ENCODE results near the gene FOXE3. TPM values are rescaled to one million over a fixed set of nuclear protein-coding genes. Genes with fewer than 3 reads are reported as not detected.
"Not testable (repeated sequence)": the region's sequence is repeated elsewhere in the genome, so short reads cannot be mapped to it uniquely, and the experiment has no call there.

FOXE3 gene
- total and polyA plus RNA-seq, 2 donors, result 0.05 to 0.39 TPM

- peaks cover 68 to 94% of the 10 kb centered on the region in 2 donors for H3K27me3 ChIP-seq (ENCODE audit: control insufficient read depth in 2 of 2, insufficient read depth in 1 of 2, low read length in 1 of 2)
- H3K4me1 ChIP-seq (ENCODE audit: control insufficient read depth in 2 of 2, insufficient read depth in 2 of 2, low read length in 2 of 2), result peaks cover 0 to 15% of the 10 kb centered on the region in 2 donors
- no peak overlapping the region for H3K27ac ChIP-seq (ENCODE audit: low read depth in 1 of 2, low read length in 1 of 2)
- no peaks in the 10 kb centered on the region for H3K36me3 ChIP-seq (ENCODE audit: control insufficient read depth in 2 of 2, insufficient read depth in 2 of 2, low read length in 1 of 2)
- H3K9me3 ChIP-seq (ENCODE audit: control insufficient read depth in 2 of 2, insufficient read depth in 1 of 2, low read length in 1 of 2), result peaks cover 4 to 5% of the 10 kb centered on the region in 2 donors
- DNase-seq (ENCODE audit: low read depth in 6 of 9, low spot score in 9 of 9), result no peak
- no peak overlapping the region for H3K4me3 ChIP-seq (ENCODE audit: low read length in 2 of 2)
- 25% methylated on average over 4 of the region's 4 CpGs for WGBS
Observed at GRCh38 chr1:47448462-47449222, 32.6 kb downstream of the FOXE3 start.

GRCh38 chr1:47449822-47450552, 33.9 kb downstream of the FOXE3 start:
- 14% methylated on average over 36 of the region's 36 CpGs for WGBS
- H3K4me1 ChIP-seq (ENCODE audit: control insufficient read depth in 2 of 2, insufficient read depth in 2 of 2, low read length in 2 of 2), result peaks cover 0 to 7% of the 10 kb centered on the region in 2 donors
- H3K36me3 ChIP-seq (ENCODE audit: control insufficient read depth in 2 of 2, insufficient read depth in 2 of 2, low read length in 1 of 2), result no peaks in the 10 kb centered on the region
- no peak for DNase-seq (ENCODE audit: low read depth in 6 of 9, low spot score in 9 of 9)
- peaks cover 55 to 81% of the 10 kb centered on the region in 2 donors for H3K27me3 ChIP-seq (ENCODE audit: control insufficient read depth in 2 of 2, insufficient read depth in 1 of 2, low read length in 1 of 2)
- H3K9me3 ChIP-seq (ENCODE audit: control insufficient read depth in 2 of 2, insufficient read depth in 1 of 2, low read length in 1 of 2), result peaks cover 2 to 3% of the 10 kb centered on the region in 2 donors
- no peak overlapping the region for H3K4me3 ChIP-seq (ENCODE audit: low read length in 2 of 2)
- H3K27ac ChIP-seq (ENCODE audit: low read depth in 1 of 2, low read length in 1 of 2), result no peak overlapping the region

- peaks cover 0 to 1% of the 10 kb centered on the region in 2 donors for H3K9me3 ChIP-seq (ENCODE audit: control insufficient read depth in 2 of 2, insufficient read depth in 1 of 2, low read length in 1 of 2)
- H3K27ac ChIP-seq (ENCODE audit: low read depth in 1 of 2, low read length in 1 of 2), result no peak overlapping the region
- H3K4me1 ChIP-seq (ENCODE audit: control insufficient read depth in 2 of 2, insufficient read depth in 2 of 2, low read length in 2 of 2), result peaks cover 0 to 4% of the 10 kb centered on the region in 2 donors
- no peak overlapping the region for H3K4me3 ChIP-seq (ENCODE audit: low read length in 2 of 2)
- no peak for DNase-seq (ENCODE audit: low read depth in 6 of 9, low spot score in 9 of 9)
- WGBS, result 53% methylated on average over 4 of the region's 4 CpGs
- H3K36me3 ChIP-seq (ENCODE audit: control insufficient read depth in 2 of 2, insufficient read depth in 2 of 2, low read length in 1 of 2), result no peaks in the 10 kb centered on the region
- peaks cover 49 to 75% of the 10 kb centered on the region in 2 donors for H3K27me3 ChIP-seq (ENCODE audit: control insufficient read depth in 2 of 2, insufficient read depth in 1 of 2, low read length in 1 of 2)
Observed at GRCh38 chr1:47450606-47451005, 34.5 kb downstream of the FOXE3 start.

GRCh38 chr1:47452426-47452825, 36.3 kb downstream of the FOXE3 start:
- Histone ChIP-seq H3K27me3 (ENCODE audit: control insufficient read depth in 2 of 2, insufficient read depth in 1 of 2, low read length in 1 of 2) (peaks cover 32 to 61% of the 10 kb centered on the region in 2 donors), H3K36me3 (ENCODE audit: control insufficient read depth in 2 of 2, insufficient read depth in 2 of 2, low read length in 1 of 2) (no peaks in the 10 kb centered on the region)

GRCh38 chr1:47453910-47454309, 37.8 kb downstream of the FOXE3 start:
- DNase-seq (ENCODE audit: low read depth in 6 of 9, low spot score in 9 of 9); H3K4me3 ChIP-seq (ENCODE audit: low read length in 2 of 2); H3K9me3 ChIP-seq (ENCODE audit: control insufficient read depth in 2 of 2, insufficient read depth in 1 of 2, low read length in 1 of 2); H3K36me3 ChIP-seq (ENCODE audit: control insufficient read depth in 2 of 2, insufficient read depth in 2 of 2, low read length in 1 of 2); H3K4me1 ChIP-seq (ENCODE audit: control insufficient read depth in 2 of 2, insufficient read depth in 2 of 2, low read length in 2 of 2); H3K27ac ChIP-seq (ENCODE audit: low read depth in 1 of 2, low read length in 1 of 2): not testable (repeated sequence)
- WGBS, result 76% methylated on average over 2 of the region's 2 CpGs
- H3K27me3 ChIP-seq (ENCODE audit: control insufficient read depth in 2 of 2, insufficient read depth in 1 of 2, low read length in 1 of 2), result peaks cover 26 to 61% of the 10 kb centered on the region in 2 donors

More at GRCh38 chr1:47452426-47452825, 36.3 kb downstream of the FOXE3 start:
- Histone ChIP-seq H3K4me3 (ENCODE audit: low read length in 2 of 2) (no peak overlapping the region), H3K27ac (ENCODE audit: low read depth in 1 of 2, low read length in 1 of 2) (no peak overlapping the region), H3K4me1 (ENCODE audit: control insufficient read depth in 2 of 2, insufficient read depth in 2 of 2, low read length in 2 of 2) (no peaks in the 10 kb centered on the region), H3K9me3 (ENCODE audit: control insufficient read depth in 2 of 2, insufficient read depth in 1 of 2, low read length in 1 of 2) (no peaks in the 10 kb centered on the region)
- DNase-seq (ENCODE audit: low read depth in 6 of 9, low spot score in 9 of 9), result no peak
- WGBS, result 76% methylated on average over 1 of the region's 1 CpG

GRCh38 chr1:47456250-47456649, 40.2 kb downstream of the FOXE3 start:
- 73% methylated on average over 4 of the region's 4 CpGs for WGBS
- Histone ChIP-seq H3K9me3 (ENCODE audit: control insufficient read depth in 2 of 2, insufficient read depth in 1 of 2, low read length in 1 of 2) (no peaks in the 10 kb centered on the region), H3K27me3 (ENCODE audit: control insufficient read depth in 2 of 2, insufficient read depth in 1 of 2, low read length in 1 of 2) (peaks cover 10 to 57% of the 10 kb centered on the region in 2 donors), H3K27ac (ENCODE audit: low read depth in 1 of 2, low read length in 1 of 2) (no peak overlapping the region), H3K36me3 (ENCODE audit: control insufficient read depth in 2 of 2, insufficient read depth in 2 of 2, low read length in 1 of 2) (no peaks in the 10 kb centered on the region), H3K4me1 (ENCODE audit: control insufficient read depth in 2 of 2, insufficient read depth in 2 of 2, low read length in 2 of 2) (no peaks in the 10 kb centered on the region), H3K4me3 (ENCODE audit: low read length in 2 of 2) (no peak overlapping the region)
- DNase-seq (ENCODE audit: low read depth in 6 of 9, low spot score in 9 of 9), result no peak

GRCh38 chr1:47457547-47457946, 41.5 kb downstream of the FOXE3 start:
- H3K9me3 ChIP-seq (ENCODE audit: control insufficient read depth in 2 of 2, insufficient read depth in 1 of 2, low read length in 1 of 2); H3K36me3 ChIP-seq (ENCODE audit: control insufficient read depth in 2 of 2, insufficient read depth in 2 of 2, low read length in 1 of 2); DNase-seq (ENCODE audit: low read depth in 6 of 9, low spot score in 9 of 9); H3K4me3 ChIP-seq (ENCODE audit: low read length in 2 of 2); H3K27ac ChIP-seq (ENCODE audit: low read depth in 1 of 2, low read length in 1 of 2); H3K4me1 ChIP-seq (ENCODE audit: control insufficient read depth in 2 of 2, insufficient read depth in 2 of 2, low read length in 2 of 2): not testable (repeated sequence)
- WGBS, result 89% methylated on average over 16 of the region's 16 CpGs
- peaks cover 8 to 48% of the 10 kb centered on the region in 2 donors for H3K27me3 ChIP-seq (ENCODE audit: control insufficient read depth in 2 of 2, insufficient read depth in 1 of 2, low read length in 1 of 2)

GRCh38 chr1:47459253-47459788, 43.2 kb downstream of the FOXE3 start:
- Histone ChIP-seq H3K4me1 (ENCODE audit: control insufficient read depth in 2 of 2, insufficient read depth in 2 of 2, low read length in 2 of 2) (no peaks in the 10 kb centered on the region), H3K27ac (ENCODE audit: low read depth in 1 of 2, low read length in 1 of 2) (no peak overlapping the region), H3K36me3 (ENCODE audit: control insufficient read depth in 2 of 2, insufficient read depth in 2 of 2, low read length in 1 of 2) (no peaks in the 10 kb centered on the region), H3K4me3 (ENCODE audit: low read length in 2 of 2) (no peak overlapping the region), H3K9me3 (ENCODE audit: control insufficient read depth in 2 of 2, insufficient read depth in 1 of 2, low read length in 1 of 2) (no peaks in the 10 kb centered on the region), H3K27me3 (ENCODE audit: control insufficient read depth in 2 of 2, insufficient read depth in 1 of 2, low read length in 1 of 2) (peaks cover 12 to 50% of the 10 kb centered on the region in 2 donors)
- WGBS, result 24% methylated on average over 11 of the region's 11 CpGs
- no peak for DNase-seq (ENCODE audit: low read depth in 6 of 9, low spot score in 9 of 9)

GRCh38 chr1:47460040-47460439, 44.0 kb downstream of the FOXE3 start:
- no peak overlapping the region for H3K27ac ChIP-seq (ENCODE audit: low read depth in 1 of 2, low read length in 1 of 2)
- no peaks in the 10 kb centered on the region for H3K36me3 ChIP-seq (ENCODE audit: control insufficient read depth in 2 of 2, insufficient read depth in 2 of 2, low read length in 1 of 2)
- peaks cover 12 to 50% of the 10 kb centered on the region in 2 donors for H3K27me3 ChIP-seq (ENCODE audit: control insufficient read depth in 2 of 2, insufficient read depth in 1 of 2, low read length in 1 of 2)
- no peak overlapping the region for H3K4me3 ChIP-seq (ENCODE audit: low read length in 2 of 2)
- WGBS, result 19% methylated on average over 5 of the region's 5 CpGs
- no peaks in the 10 kb centered on the region for H3K9me3 ChIP-seq (ENCODE audit: control insufficient read depth in 2 of 2, insufficient read depth in 1 of 2, low read length in 1 of 2)
- DNase-seq (ENCODE audit: low read depth in 6 of 9, low spot score in 9 of 9), result no peak
- H3K4me1 ChIP-seq (ENCODE audit: control insufficient read depth in 2 of 2, insufficient read depth in 2 of 2, low read length in 2 of 2), result no peaks in the 10 kb centered on the region

All from thymus (tissue), 11 donors.